Keratinocyte (primary cell): ENCODE data around the gene SOHLH2. TPM values are rescaled to one million over a fixed set of nuclear protein-coding genes. Genes with fewer than 3 reads are reported as not detected.

Experiments used
- DNase-seq: peaks from one replicate; pipeline ENCODE4 v3.0.0-alpha.2; 2011; ENCODE audit warnings: low read depth, missing footprints, low spot score
- FAIRE-seq: peaks from 2 replicates; lab custom pipeline; 2011; peaks lifted over from hg19 to GRCh38; lab: Jason Lieb, UNC
- H2AFZ ChIP-seq: 2 replicates; pipeline ENCODE4 v1.6.0; 2012; ENCODE audit warnings: low read length, control low read depth, inconsistent platforms; ENCODE audit not compliant: control insufficient read depth
- H3K27ac ChIP-seq: 2 replicates; pipeline ENCODE4 v1.5.1; 2011; ENCODE audit warnings: low read length; ENCODE audit not compliant: control insufficient read depth, insufficient read depth
- H3K27me3 ChIP-seq: 3 replicates; pipeline ENCODE4 v1.6.0; 2011; ENCODE audit warnings: low read length; ENCODE audit not compliant: control insufficient read depth, insufficient read depth; ENCODE audit errors: extremely low read depth
- H3K36me3 ChIP-seq, 2 experiments: 2 replicates in 1 of 2; 3 replicates in 1 of 2; pipeline ENCODE4 v1.5.1; 2011; ENCODE audit warnings: low read length in 2 of 2, mild to moderate bottlenecking in 1 of 2; ENCODE audit not compliant: control insufficient read depth in 2 of 2, insufficient read depth in 2 of 2; ENCODE audit errors: extremely low read depth in 1 of 2
- H3K4me1 ChIP-seq: 3 replicates; pipeline ENCODE4 v1.5.1; 2011; ENCODE audit warnings: low read length; ENCODE audit not compliant: control insufficient read depth, insufficient read depth; ENCODE audit errors: extremely low read depth
- H3K4me2 ChIP-seq: 3 replicates; pipeline ENCODE4 v1.6.0; 2011; ENCODE audit warnings: low read depth, low read length; ENCODE audit not compliant: control insufficient read depth, insufficient read depth; ENCODE audit errors: extremely low read depth
- H3K4me3 ChIP-seq, 3 experiments: fragments of 200-600 bp in 1 of 3; sonication (generic) in 1 of 3; 2 replicates in 2 of 3; 3 replicates in 1 of 3; pipeline ENCODE4 v1.5.1; 2011 to 2016; ENCODE audit warnings: low read length in 3 of 3, mild to moderate bottlenecking in 3 of 3, control low read depth in 2 of 3, inconsistent platforms in 1 of 3, low read depth in 1 of 3, mixed read lengths in 1 of 3, mixed run types in 1 of 3, moderate library complexity in 1 of 3; ENCODE audit not compliant: control insufficient read depth in 2 of 3, insufficient read depth in 2 of 3; ENCODE audit errors: extremely low read depth in 1 of 3
- H3K79me2 ChIP-seq: 2 replicates; pipeline ENCODE4 v1.6.0; 2012; ENCODE audit warnings: low read length; ENCODE audit not compliant: control insufficient read depth, insufficient read depth
- H3K9ac ChIP-seq: 3 replicates; pipeline ENCODE4 v1.6.0; 2011; ENCODE audit warnings: low read length; ENCODE audit not compliant: control insufficient read depth, insufficient read depth; ENCODE audit errors: extremely low read depth
- H3K9me1 ChIP-seq: 3 replicates; pipeline ENCODE4 v1.6.0; 2011; ENCODE audit warnings: low read length; ENCODE audit not compliant: control insufficient read depth, insufficient read depth; ENCODE audit errors: extremely low read depth
- H3K9me3 ChIP-seq: 2 replicates; pipeline ENCODE4 v1.5.1; 2012; ENCODE audit warnings: low read depth, low read length; ENCODE audit not compliant: control insufficient read depth
- H4K20me1 ChIP-seq: 3 replicates; pipeline ENCODE4 v1.6.0; 2011; ENCODE audit warnings: low read length; ENCODE audit not compliant: control insufficient read depth, insufficient read depth; ENCODE audit errors: extremely low read depth
- CTCF ChIP-seq, 3 experiments: IDR thresholded peaks in 1 of 3; conservative IDR thresholded peaks in 1 of 3; optimal IDR thresholded peaks in 1 of 3; 2 replicates in 2 of 3; 3 replicates in 1 of 3; pipeline versions ENCODE3 to v1.5.1; 2011; ENCODE audit warnings: low read length in 3 of 3, mild to moderate bottlenecking in 3 of 3, moderate library complexity in 2 of 3, control low read depth in 1 of 3, inconsistent platforms in 1 of 3; ENCODE audit not compliant: insufficient read depth in 2 of 3; ENCODE audit errors: extremely low read depth in 1 of 3
- EZH2 ChIP-seq: IDR thresholded peaks from one replicate; pipeline ENCODE4 v1.6.1; 2012; ENCODE audit warnings: inconsistent platforms, mild to moderate bottlenecking, low read length, moderate library complexity
- dilution Hi-C: fragments of 300-500 bp; cut with MboI; formaldehyde crosslinking; loops from one replicate; pipeline ENCODE4 v1.7.0; 2020; ENCODE audit warnings: low sequenced_read_pairs; ENCODE audit not compliant: extremely low pct_ligation_motif_present
- polyA plus RNA-seq, 5 experiments: library from polyadenylated mRNA; depleted of rRNA in 3 of 5; stranded (reverse) in 3 of 5; stranded (forward) in 1 of 5; unstranded in 1 of 5; fragments of >200 nt; gene quantifications; 1 replicate in 1 of 5; 2 replicates in 3 of 5; 3 replicates in 1 of 5; pipeline versions ENCODE4 v1.2.1 to v1.2.3, GENCODE V29; 2011 to 2012; ENCODE audit warnings: missing spikeins in 2 of 5, low read depth in 1 of 5, low replicate concordance in 1 of 5

Gene SOHLH2
- polyA plus RNA-seq, 1 donor (not counting 4 experiments of a cell fraction or from before 2014, with no cell fraction given) = not detected

GRCh38 chr13:36132376-36132775, 82.0 kb downstream of the SOHLH2 start:
- dilution Hi-C loops = no loop called here
- Histone ChIP-seq H3K4me2 (no peak overlapping the region), H3K9me3 (no peaks in the 10 kb centered on the region), H3K9ac (no peak overlapping the region), H3K4me3 (no peak overlapping the region), H4K20me1 (no peaks in the 10 kb centered on the region), H3K79me2 (no peaks in the 10 kb centered on the region), H3K27me3 (peaks cover 31% of the 10 kb centered on the region), H3K9me1 (no peaks in the 10 kb centered on the region), H2AFZ (no peak overlapping the region), H3K4me1 (no peaks in the 10 kb centered on the region), H3K27ac (no peak overlapping the region), H3K36me3 (no peaks in the 10 kb centered on the region)
- TF ChIP-seq EZH2 = no peak
- no peak for TF ChIP-seq CTCF (optimal IDR thresholded peaks at IDR 0.05 in 1 of 3, IDR thresholded peaks at IDR 0.05 in 1 of 3, conservative IDR thresholded peaks at IDR 0.05 in 1 of 3; ENCODE audit: extremely low read depth in 1 of 3, insufficient read depth in 2 of 3, low read length in 3 of 3)
- FAIRE-seq = no peak
- no peak for DNase-seq

- H2AFZ ChIP-seq = no peak overlapping the region
- peaks cover 31% of the 10 kb centered on the region for H3K27me3 ChIP-seq
- no peak for TF ChIP-seq EZH2
- TF ChIP-seq CTCF (optimal IDR thresholded peaks at IDR 0.05 in 1 of 3, IDR thresholded peaks at IDR 0.05 in 1 of 3, conservative IDR thresholded peaks at IDR 0.05 in 1 of 3; ENCODE audit: extremely low read depth in 1 of 3, insufficient read depth in 2 of 3, low read length in 3 of 3) = no peak
- H3K9me1 ChIP-seq = no peaks in the 10 kb centered on the region
- H3K9ac ChIP-seq = no peak overlapping the region
- H3K79me2 ChIP-seq = no peaks in the 10 kb centered on the region
- no peak overlapping the region for H3K4me3 ChIP-seq
- no peak overlapping the region for H3K27ac ChIP-seq
- H4K20me1 ChIP-seq = no peaks in the 10 kb centered on the region
- H3K4me1 ChIP-seq = no peaks in the 10 kb centered on the region
- H3K4me2 ChIP-seq = no peak overlapping the region
- no peaks in the 10 kb centered on the region for H3K36me3 ChIP-seq
- DNase-seq (no peak), FAIRE-seq (no peak)
- dilution Hi-C loops = no loop called here
- H3K9me3 ChIP-seq = no peaks in the 10 kb centered on the region
Measured at GRCh38 chr13:36131931-36132297, 82.4 kb downstream of the SOHLH2 start.
